Coronary artery (tissue), 2 donors: ENCODE results near the gene XRN2.

ENCODE experiments used
- DNase-seq: peaks from one replicate; pipeline ENCODE4 v3.0.0-alpha.2; 2017; ENCODE audit warnings: low spot score
- H3K27ac ChIP-seq, 2 donors: fragments of 200-600 bp; sonication (generic); one replicate each; pipeline ENCODE4 v1.5.1; 2016 to 2019
- H3K4me3 ChIP-seq: fragments of 200-600 bp; sonication (generic); 2 replicates; pipeline ENCODE4 v1.5.1; 2016; ENCODE audit warnings: mild to moderate bottlenecking, moderate library complexity
- TF ChIP-seq, protein P1 (sequence below): fragments of 200-600 bp; sonication (generic); IDR thresholded peaks from one replicate; pipeline ENCODE4 v1.5.1; 2019; ENCODE audit warnings: antibody characterized with exemption

Gene XRN2

DNA sequence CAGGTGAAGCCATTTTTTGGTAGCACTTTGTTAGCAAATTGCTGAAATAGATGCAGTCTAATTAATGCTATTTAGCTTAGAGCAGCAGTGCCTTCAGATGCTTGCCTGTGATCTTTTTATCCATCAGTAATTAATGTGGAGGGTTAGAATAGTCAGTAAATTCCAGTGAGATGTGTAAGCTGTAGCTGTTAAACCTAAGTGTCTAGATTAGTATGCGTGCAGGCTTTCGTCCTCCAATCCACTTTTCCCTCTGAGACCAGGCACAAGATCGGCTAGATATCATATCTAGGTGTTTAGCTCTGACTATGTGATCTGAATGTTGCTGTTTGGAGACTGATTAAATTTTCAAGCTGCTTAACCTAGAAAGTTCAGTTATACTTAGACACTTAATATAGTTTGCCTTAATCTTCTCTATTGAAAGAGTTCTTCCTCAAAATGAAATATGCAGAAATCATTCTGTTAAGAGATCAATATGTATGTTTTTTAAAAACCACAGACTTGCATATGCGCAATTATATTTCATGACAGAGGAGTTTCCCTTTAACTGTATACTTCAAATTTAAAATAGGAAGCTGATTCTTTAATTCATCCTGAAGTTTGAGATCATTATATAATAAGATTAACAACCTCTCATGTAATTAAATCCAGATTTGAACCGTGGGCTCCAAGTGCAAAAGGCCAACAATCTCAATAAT is 41.2 kb downstream of the XRN2 start:
- no peak overlapping the region for H3K27ac ChIP-seq
- TF ChIP-seq, protein P1, sequence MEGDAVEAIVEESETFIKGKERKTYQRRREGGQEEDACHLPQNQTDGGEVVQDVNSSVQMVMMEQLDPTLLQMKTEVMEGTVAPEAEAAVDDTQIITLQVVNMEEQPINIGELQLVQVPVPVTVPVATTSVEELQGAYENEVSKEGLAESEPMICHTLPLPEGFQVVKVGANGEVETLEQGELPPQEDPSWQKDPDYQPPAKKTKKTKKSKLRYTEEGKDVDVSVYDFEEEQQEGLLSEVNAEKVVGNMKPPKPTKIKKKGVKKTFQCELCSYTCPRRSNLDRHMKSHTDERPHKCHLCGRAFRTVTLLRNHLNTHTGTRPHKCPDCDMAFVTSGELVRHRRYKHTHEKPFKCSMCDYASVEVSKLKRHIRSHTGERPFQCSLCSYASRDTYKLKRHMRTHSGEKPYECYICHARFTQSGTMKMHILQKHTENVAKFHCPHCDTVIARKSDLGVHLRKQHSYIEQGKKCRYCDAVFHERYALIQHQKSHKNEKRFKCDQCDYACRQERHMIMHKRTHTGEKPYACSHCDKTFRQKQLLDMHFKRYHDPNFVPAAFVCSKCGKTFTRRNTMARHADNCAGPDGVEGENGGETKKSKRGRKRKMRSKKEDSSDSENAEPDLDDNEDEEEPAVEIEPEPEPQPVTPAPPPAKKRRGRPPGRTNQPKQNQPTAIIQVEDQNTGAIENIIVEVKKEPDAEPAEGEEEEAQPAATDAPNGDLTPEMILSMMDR: no peak
- no peak for DNase-seq
- no peak overlapping the region for H3K4me3 ChIP-seq

DNA sequence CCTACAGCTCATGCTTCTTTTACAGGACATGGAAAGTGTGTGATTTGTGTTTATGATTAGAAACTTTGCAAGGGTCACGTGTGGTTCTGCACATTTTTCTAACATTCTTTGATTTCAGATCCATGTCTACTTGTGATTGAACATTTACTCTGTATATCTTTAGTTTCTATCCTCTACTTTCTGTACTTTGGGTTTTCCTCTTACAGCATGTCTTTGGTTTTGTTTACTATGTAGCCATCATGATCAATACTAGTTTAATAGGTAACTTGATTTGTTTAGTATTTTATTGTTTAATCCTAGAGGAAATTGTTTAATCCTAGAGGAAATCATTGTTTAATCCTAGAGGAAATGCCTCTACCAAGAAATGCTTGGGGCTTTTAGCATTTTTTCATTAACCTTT is 41.8 kb downstream of the XRN2 start:
- Histone ChIP-seq H3K27ac (no peak overlapping the region), H3K4me3 (no peak overlapping the region)
- TF ChIP-seq, protein P1: no peak
- DNase-seq: no peak

DNA sequence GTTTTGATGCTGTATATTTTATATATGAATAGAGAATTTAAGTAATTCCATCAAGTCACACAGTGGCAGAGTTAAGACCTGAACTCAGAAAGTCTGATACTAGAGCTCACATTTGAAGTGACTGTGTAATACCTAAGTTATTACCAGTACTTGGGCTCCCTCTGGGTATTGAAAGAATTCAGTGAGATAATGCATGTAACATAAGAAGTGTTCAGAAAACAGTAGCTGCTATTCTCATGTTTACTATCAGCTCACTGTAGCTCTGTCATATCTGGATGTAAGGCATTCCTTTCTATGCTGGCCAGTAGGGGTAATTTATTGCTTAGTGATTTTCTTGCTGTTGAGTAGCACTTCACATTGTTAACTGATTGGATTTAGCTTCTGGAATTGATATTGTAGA is 49.6 kb downstream of the XRN2 start:
- DNase-seq: no peak
- Histone ChIP-seq H3K4me3 (no peak overlapping the region), H3K27ac (no peak overlapping the region)
- TF ChIP-seq, protein P1: no peak

DNA sequence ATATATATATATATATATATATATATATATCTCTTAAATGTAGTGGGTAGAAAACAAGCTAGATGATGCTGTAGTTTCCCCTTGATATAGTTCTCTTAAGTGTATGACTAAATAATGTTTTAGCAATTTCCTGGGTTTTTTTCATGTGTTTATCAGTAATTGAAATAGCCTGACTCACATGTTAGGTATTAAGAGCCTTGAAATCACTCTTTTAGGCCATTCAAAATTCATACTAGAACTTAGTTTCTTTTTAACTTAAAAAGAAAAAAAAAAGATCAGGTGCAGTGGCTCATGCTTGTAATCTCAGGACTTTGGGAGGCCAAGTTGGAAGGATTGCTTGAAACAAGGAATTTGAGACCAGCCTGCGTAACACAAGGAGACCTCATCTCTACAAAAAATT is 50.1 kb downstream of the XRN2 start:
- Histone ChIP-seq H3K27ac (no peak overlapping the region), H3K4me3 (no peak overlapping the region)
- DNase-seq: no peak
- TF ChIP-seq, protein P1: no peak

DNA sequence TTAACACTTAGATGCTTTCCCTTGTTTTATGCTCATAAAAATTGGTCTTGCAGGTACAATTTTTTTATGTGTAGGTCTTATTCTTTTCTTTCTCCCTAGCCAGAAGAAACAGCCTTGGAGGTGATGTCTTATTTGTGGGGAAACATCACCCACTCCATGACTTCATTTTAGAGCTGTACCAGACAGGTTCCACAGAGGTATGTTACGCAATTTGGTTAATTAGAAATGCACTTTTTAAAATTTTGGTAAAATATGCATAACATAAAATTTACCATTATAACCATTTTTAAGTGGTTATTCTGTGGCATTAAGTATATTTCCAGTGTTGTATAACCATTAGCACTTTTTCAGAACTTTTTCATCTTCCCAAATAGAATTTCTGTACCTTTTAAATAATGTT is 52.9 kb downstream of the XRN2 start:
- no peak for DNase-seq
- TF ChIP-seq, protein P1: no peak
- no peak overlapping the region for H3K4me3 ChIP-seq
- H3K27ac ChIP-seq: no peak overlapping the region

DNA sequence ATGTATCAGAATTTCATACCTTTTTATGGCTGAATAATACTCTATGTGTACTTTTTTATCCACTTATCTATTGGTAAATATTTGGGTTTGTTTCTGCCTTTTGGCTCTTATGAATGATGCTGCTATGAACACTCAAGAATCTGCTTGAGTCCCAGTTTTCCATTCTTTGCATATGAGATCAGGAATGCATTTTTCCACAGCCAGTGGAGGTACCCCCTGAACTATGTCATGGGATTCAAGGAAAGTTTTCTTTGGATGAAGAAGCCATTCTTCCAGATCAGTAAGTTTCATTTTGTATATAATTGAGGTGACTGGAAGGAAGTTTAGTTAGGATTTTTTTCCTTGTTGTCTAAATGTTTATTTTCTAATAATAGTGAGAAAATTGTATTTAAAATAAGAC is 53.3 kb downstream of the XRN2 start:
- TF ChIP-seq, protein P1: no peak
- no peak for DNase-seq
- Histone ChIP-seq H3K4me3 (no peak overlapping the region), H3K27ac (no peak overlapping the region)

DNA sequence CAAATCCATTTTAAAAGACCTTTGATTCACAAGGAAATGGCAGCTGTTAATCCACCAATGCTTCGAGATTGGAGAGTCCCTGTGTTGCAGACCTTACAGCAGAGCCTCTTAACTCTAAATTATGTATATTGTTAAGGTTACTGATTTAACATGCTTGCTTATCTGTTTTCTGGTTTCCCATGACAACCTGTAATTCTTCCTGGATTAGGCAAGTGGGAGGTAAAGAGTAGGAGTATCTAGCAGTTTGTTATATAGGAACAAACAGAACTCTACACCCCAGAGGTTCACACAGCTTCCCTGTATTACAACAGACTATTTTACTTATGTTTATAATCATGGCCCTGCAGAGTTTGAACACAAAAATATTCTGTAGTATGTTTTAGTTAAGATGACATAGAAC is 54.7 kb downstream of the XRN2 start:
- TF ChIP-seq, protein P1: no peak
- Histone ChIP-seq H3K27ac (no peak overlapping the region), H3K4me3 (no peak overlapping the region)
- no peak for DNase-seq
